ENCODE measurements around the gene DCDC2C.

DNA sequence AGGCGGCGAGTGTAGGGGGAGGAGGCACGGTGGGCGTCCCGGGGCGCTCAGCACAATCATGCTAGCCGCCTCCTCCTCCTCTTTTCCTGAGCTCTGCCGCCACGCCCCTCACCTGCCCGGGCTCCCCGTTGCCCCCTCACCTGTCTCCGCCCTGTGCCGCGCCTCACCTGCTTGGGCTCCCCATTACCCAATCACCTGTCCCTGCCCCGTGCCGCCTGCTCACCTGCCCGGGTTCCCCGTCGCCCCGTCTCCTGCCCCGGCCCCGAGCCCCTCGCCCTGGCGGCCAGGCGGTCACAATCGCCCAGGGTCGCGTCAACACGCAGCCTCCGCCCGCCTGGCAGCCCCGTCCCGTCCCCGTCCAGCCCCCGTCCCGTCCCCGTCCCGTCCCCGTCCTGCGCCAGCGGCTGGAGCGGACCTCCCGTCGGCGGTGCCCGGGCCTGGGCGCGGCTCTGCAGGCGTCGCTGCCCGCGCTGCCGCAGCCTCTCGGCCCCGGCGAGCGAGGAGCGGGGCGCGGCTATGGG lies at the start of gene DCDC2C:
- TF ChIP-seq, protein P1, sequence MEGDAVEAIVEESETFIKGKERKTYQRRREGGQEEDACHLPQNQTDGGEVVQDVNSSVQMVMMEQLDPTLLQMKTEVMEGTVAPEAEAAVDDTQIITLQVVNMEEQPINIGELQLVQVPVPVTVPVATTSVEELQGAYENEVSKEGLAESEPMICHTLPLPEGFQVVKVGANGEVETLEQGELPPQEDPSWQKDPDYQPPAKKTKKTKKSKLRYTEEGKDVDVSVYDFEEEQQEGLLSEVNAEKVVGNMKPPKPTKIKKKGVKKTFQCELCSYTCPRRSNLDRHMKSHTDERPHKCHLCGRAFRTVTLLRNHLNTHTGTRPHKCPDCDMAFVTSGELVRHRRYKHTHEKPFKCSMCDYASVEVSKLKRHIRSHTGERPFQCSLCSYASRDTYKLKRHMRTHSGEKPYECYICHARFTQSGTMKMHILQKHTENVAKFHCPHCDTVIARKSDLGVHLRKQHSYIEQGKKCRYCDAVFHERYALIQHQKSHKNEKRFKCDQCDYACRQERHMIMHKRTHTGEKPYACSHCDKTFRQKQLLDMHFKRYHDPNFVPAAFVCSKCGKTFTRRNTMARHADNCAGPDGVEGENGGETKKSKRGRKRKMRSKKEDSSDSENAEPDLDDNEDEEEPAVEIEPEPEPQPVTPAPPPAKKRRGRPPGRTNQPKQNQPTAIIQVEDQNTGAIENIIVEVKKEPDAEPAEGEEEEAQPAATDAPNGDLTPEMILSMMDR (conservative IDR thresholded peaks at IDR 0.05 in 1 of 2, IDR thresholded peaks at IDR 0.05 in 1 of 2; ENCODE audit: low read depth in 1 of 2, low read length in 2 of 2): no peak
- TF ChIP-seq EZH2 (IDR thresholded peaks at IDR 0.05; ENCODE audit: low read length, missing control alignments): no peak

Data from fibroblast of lung (primary cell).